RCC 7860 (cell line): ENCODE data around the gene C1orf21.
A peak's percentile ranks its signal among the peaks of the same experiment; 100 is the strongest.

Experiments used
- DNase-seq: peaks from one replicate; pipeline ENCODE4 v3.0.0-alpha.2; 2015; ENCODE audit warnings: low spot score
- FAIRE-seq: peaks from 2 replicates; lab custom pipeline; 2012; peaks lifted over from hg19 to GRCh38; lab: Jason Lieb, UNC

Gene C1orf21

GRCh38 chr1:184541537-184542152, 154.8 kb downstream of the C1orf21 start:
- DNase-seq, result no peak
- FAIRE-seq, result no peak

- FAIRE-seq (no peak), DNase-seq (no peak)
These were observed 155.5 kb downstream of the C1orf21 start for GRCh38 chr1:184542291-184542690.

GRCh38 chr1:184545601-184546000, 158.8 kb downstream of the C1orf21 start:
- FAIRE-seq, result no peak
- DNase-seq, result no peak

- DNase-seq (no peak), FAIRE-seq (no peak)
These were observed 165.6 kb downstream of the C1orf21 start for GRCh38 chr1:184552446-184552845.

- FAIRE-seq (no peak), DNase-seq (no peak)
These were observed 167.0 kb downstream of the C1orf21 start for GRCh38 chr1:184553845-184554244.

GRCh38 chr1:184555665-184556641, 169.1 kb downstream of the C1orf21 start:
- FAIRE-seq (no peak), DNase-seq (no peak)

GRCh38 chr1:184556665-184557064, 169.8 kb downstream of the C1orf21 start:
- FAIRE-seq, result no peak
- no peak for DNase-seq

- FAIRE-seq (no peak), DNase-seq (no peak)
These were observed 170.9 kb downstream of the C1orf21 start for GRCh38 chr1:184557423-184558347.

GRCh38 chr1:184558691-184559090, 171.9 kb downstream of the C1orf21 start:
- no peak for FAIRE-seq
- DNase-seq, result no peak

GRCh38 chr1:184559117-184559713, 172.4 kb downstream of the C1orf21 start:
- DNase-seq, result no peak
- FAIRE-seq, result no peak

- DNase-seq, result no peak
- FAIRE-seq, result no peak
These were observed 176.0 kb downstream of the C1orf21 start for GRCh38 chr1:184562806-184563205.

GRCh38 chr1:184563308-184563707, 176.5 kb downstream of the C1orf21 start:
- no peak for DNase-seq
- no peak for FAIRE-seq

GRCh38 chr1:184567009-184567408, 180.2 kb downstream of the C1orf21 start:
- no peak for FAIRE-seq
- no peak for DNase-seq

GRCh38 chr1:184567637-184568036, 180.8 kb downstream of the C1orf21 start:
- peak; percentile 15 for DNase-seq
- FAIRE-seq, result no peak

- no peak for FAIRE-seq
- no peak for DNase-seq
These were observed 181.3 kb downstream of the C1orf21 start for GRCh38 chr1:184568148-184568547.

GRCh38 chr1:184569106-184569505, 182.3 kb downstream of the C1orf21 start:
- FAIRE-seq (no peak), DNase-seq (no peak)

GRCh38 chr1:184574588-184574987, 187.8 kb downstream of the C1orf21 start:
- no peak for FAIRE-seq
- DNase-seq, result no peak

GRCh38 chr1:184576822-184577221, 190.0 kb downstream of the C1orf21 start:
- DNase-seq (no peak), FAIRE-seq (no peak)

GRCh38 chr1:184577319-184577718, 190.5 kb downstream of the C1orf21 start:
- FAIRE-seq, result no peak
- no peak for DNase-seq

GRCh38 chr1:184582411-184582810, 195.6 kb downstream of the C1orf21 start:
- FAIRE-seq, result no peak
- no peak for DNase-seq

GRCh38 chr1:184583849-184584248, 197.0 kb downstream of the C1orf21 start:
- no peak for FAIRE-seq
- no peak for DNase-seq
